ENCODE measurements around the gene HINT2.

HINT2 gene

DNA sequence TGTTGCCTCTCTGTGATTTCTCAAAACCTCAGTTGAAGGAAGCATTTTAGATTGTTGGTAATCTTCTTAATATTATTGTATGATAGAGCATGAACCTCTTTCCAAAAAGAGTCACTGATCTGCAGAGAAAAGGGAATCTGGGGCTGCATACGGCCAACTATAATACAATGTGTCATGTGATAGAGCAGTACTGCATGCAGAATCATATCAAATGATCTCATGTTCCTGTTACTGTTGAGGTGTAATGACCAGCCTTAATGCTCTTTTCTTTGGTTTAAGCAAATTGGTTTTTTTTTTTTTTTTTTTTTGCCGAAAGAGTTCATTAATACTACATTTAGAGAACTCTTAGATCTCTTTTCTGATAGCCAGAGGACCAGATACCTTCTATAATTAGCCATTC, 47.8 kb downstream of the HINT2 start:
- TF ChIP-seq, protein P1, sequence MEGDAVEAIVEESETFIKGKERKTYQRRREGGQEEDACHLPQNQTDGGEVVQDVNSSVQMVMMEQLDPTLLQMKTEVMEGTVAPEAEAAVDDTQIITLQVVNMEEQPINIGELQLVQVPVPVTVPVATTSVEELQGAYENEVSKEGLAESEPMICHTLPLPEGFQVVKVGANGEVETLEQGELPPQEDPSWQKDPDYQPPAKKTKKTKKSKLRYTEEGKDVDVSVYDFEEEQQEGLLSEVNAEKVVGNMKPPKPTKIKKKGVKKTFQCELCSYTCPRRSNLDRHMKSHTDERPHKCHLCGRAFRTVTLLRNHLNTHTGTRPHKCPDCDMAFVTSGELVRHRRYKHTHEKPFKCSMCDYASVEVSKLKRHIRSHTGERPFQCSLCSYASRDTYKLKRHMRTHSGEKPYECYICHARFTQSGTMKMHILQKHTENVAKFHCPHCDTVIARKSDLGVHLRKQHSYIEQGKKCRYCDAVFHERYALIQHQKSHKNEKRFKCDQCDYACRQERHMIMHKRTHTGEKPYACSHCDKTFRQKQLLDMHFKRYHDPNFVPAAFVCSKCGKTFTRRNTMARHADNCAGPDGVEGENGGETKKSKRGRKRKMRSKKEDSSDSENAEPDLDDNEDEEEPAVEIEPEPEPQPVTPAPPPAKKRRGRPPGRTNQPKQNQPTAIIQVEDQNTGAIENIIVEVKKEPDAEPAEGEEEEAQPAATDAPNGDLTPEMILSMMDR (IDR thresholded peaks at IDR 0.05), result no peak
- TF ChIP-seq ZFX (IDR thresholded peaks at IDR 0.05; ENCODE audit: borderline replicate concordance), result no peak
- H3K27ac ChIP-seq, result no peak overlapping the region

DNA sequence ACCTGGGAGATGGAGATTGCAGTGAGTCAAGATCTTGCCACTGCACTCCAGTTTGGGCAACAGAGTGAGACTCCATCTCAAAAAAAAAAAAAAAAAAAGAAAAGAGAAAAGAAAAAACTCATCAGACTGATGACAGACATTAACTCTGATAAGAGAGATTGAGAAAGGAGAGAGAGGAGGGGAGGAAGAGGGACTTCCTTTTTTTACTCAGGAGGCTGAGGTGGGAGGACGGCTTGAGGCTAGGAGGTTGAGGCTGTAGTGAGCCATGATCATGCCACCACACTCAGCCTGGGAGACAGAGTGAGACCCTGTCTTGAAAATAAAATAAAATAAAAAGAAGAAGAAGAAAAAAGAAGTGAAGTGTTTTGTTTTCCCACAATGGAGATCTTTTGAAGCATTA, 51.0 kb downstream of the HINT2 start:
- H3K27ac ChIP-seq, result no peak overlapping the region
- TF ChIP-seq, protein P1 (IDR thresholded peaks at IDR 0.05), result no peak
- no peak for TF ChIP-seq ZFX (IDR thresholded peaks at IDR 0.05; ENCODE audit: borderline replicate concordance)

GRCh38 chr9:35763181-35763580, 51.7 kb downstream of the HINT2 start:
- TF ChIP-seq, protein P1 (IDR thresholded peaks at IDR 0.05), result no peak
- TF ChIP-seq ZFX (IDR thresholded peaks at IDR 0.05; ENCODE audit: borderline replicate concordance), result no peak

More at GRCh38 chr9:35763181-35763580, 51.7 kb downstream of the HINT2 start:
- H3K27ac ChIP-seq, result no peak overlapping the region
